HepG2 (cell line): ENCODE measurements around the gene SALL2. TPM values are rescaled to one million over a fixed set of nuclear protein-coding genes. Genes with fewer than 3 reads are reported as not detected.

Experiments used
- ATF1 ChIP-seq: IDR thresholded peaks from 2 replicates; pipeline ENCODE4 v1.6.1; 2016; ENCODE audit warnings: mild to moderate bottlenecking, control low read depth
- ATF7 ChIP-seq, 2 experiments: fragments of 450-650 bp in 1 of 2; sonication (generic) in 1 of 2; formaldehyde crosslinking in 1 of 2; IDR thresholded peaks; 2 replicates each; pipeline versions ENCODE4 v1.4.0 to v1.6.1; 2016 to 2020; ENCODE audit warnings: antibody characterized with exemption in 1 of 2, mild to moderate bottlenecking in 1 of 2, missing genetic modification reagents in 1 of 2
- BORCS8-MEF2B ChIP-seq: sonication (generic); formaldehyde crosslinking; IDR thresholded peaks from 2 replicates; pipeline ENCODE4 v1.8.0; 2022; ENCODE audit warnings: mild to moderate bottlenecking, missing genetic modification reagents
- BRD4 ChIP-seq: sonication (generic); formaldehyde crosslinking; IDR thresholded peaks from 2 replicates; pipeline ENCODE4 v1.4.0; 2020; ENCODE audit warnings: missing genetic modification reagents
- FIP1L1 ChIP-seq: fragments of 200-400 bp; formaldehyde crosslinking; IDR thresholded peaks from 2 replicates; pipeline ENCODE4 v1.6.1; 2018; ENCODE audit warnings: low read depth, mild to moderate bottlenecking, low read length, moderate library complexity, borderline replicate concordance; ENCODE audit not compliant: insufficient read depth
- GABPB1 ChIP-seq: IDR thresholded peaks from 2 replicates; pipeline ENCODE4 v1.6.1; 2016; ENCODE audit warnings: mild to moderate bottlenecking, missing genetic modification reagents, moderate library complexity, missing compliant biosample characterization
- HNRNPLL ChIP-seq: fragments of 200-400 bp; formaldehyde crosslinking; IDR thresholded peaks from 2 replicates; pipeline ENCODE4 v1.6.1; 2017; ENCODE audit warnings: mild to moderate bottlenecking, low read depth, low read length; ENCODE audit not compliant: poor library complexity, severe bottlenecking
- KLF6 ChIP-seq: IDR thresholded peaks from 2 replicates; pipeline ENCODE4 v1.8.0; 2016; ENCODE audit warnings: missing biosample characterization, missing genetic modification reagents
- NCOA1 ChIP-seq: sonication (generic); formaldehyde crosslinking; IDR thresholded peaks from 2 replicates; pipeline ENCODE4 v1.9.0; 2021; ENCODE audit warnings: missing genetic modification reagents
- PAWR ChIP-seq: sonication (generic); formaldehyde crosslinking; IDR thresholded peaks from 2 replicates; pipeline ENCODE4 v1.4.0; 2020; ENCODE audit warnings: missing genetic modification reagents, mild to moderate bottlenecking, borderline replicate concordance
- PHF8 ChIP-seq: sonication (generic); formaldehyde crosslinking; IDR thresholded peaks from 2 replicates; pipeline ENCODE4 v1.5.0; 2020; ENCODE audit warnings: missing genetic modification reagents
- RFX5 ChIP-seq: IDR thresholded peaks from 2 replicates; pipeline ENCODE4 v1.6.1; 2011; ENCODE audit warnings: low read depth, low read length, improper control_type of control experiment
- SALL1 ChIP-seq: sonication (generic); formaldehyde crosslinking; IDR thresholded peaks from 2 replicates; pipeline ENCODE4 v1.8.0; 2022; ENCODE audit warnings: mild to moderate bottlenecking, missing genetic modification reagents
- SMAD1 ChIP-seq: sonication (generic); formaldehyde crosslinking; IDR thresholded peaks from 2 replicates; pipeline ENCODE4 v1.4.0; 2020; ENCODE audit warnings: missing genetic modification reagents, low read depth, mild to moderate bottlenecking, borderline replicate concordance
- WIZ ChIP-seq: sonication (generic); formaldehyde crosslinking; IDR thresholded peaks from 2 replicates; pipeline ENCODE4 v1.5.1; 2020; ENCODE audit warnings: mild to moderate bottlenecking, missing genetic modification reagents
- YEATS4 ChIP-seq: sonication (generic); formaldehyde crosslinking; IDR thresholded peaks from 2 replicates; pipeline ENCODE4 v1.4.0; 2020; ENCODE audit warnings: missing genetic modification reagents, borderline replicate concordance
- ZBTB8A ChIP-seq: sonication (generic); formaldehyde crosslinking; IDR thresholded peaks from 2 replicates; pipeline ENCODE4 v1.4.0; 2020; ENCODE audit warnings: mild to moderate bottlenecking, low read depth, missing genetic modification reagents, borderline replicate concordance
- ZNF230 ChIP-seq: sonication (generic); formaldehyde crosslinking; IDR thresholded peaks from 2 replicates; pipeline ENCODE4 v1.4.0; 2020; ENCODE audit warnings: mild to moderate bottlenecking, missing genetic modification reagents
- ZNF329 ChIP-seq: sonication (generic); formaldehyde crosslinking; IDR thresholded peaks from 2 replicates; pipeline ENCODE4 v1.9.0; 2021; ENCODE audit warnings: low read depth, mild to moderate bottlenecking, missing genetic modification reagents
- ZNF451 ChIP-seq: sonication (generic); formaldehyde crosslinking; IDR thresholded peaks from 2 replicates; pipeline ENCODE4 v1.5.0; 2020; ENCODE audit warnings: mild to moderate bottlenecking, missing genetic modification reagents
- ZNF567 ChIP-seq: sonication (generic); formaldehyde crosslinking; IDR thresholded peaks from 2 replicates; pipeline ENCODE4 v1.8.1; 2023; ENCODE audit warnings: mild to moderate bottlenecking, missing genetic modification reagents, borderline replicate concordance
- ZNF766 ChIP-seq: sonication (generic); formaldehyde crosslinking; IDR thresholded peaks from 2 replicates; pipeline ENCODE4 v1.5.0; 2020; ENCODE audit warnings: missing genetic modification reagents, borderline replicate concordance
- ZNF850 ChIP-seq: sonication (generic); formaldehyde crosslinking; conservative IDR thresholded peaks from 2 replicates; pipeline ENCODE4 v1.9.0; 2021; ENCODE audit warnings: mild to moderate bottlenecking, missing genetic modification reagents
- ZSCAN20 ChIP-seq: sonication (generic); formaldehyde crosslinking; IDR thresholded peaks from 2 replicates; pipeline ENCODE4 v1.4.0; 2020; ENCODE audit warnings: missing genetic modification reagents, mild to moderate bottlenecking, borderline replicate concordance
- polyA plus RNA-seq, 8 experiments: library from polyadenylated mRNA; depleted of rRNA in 3 of 8; stranded (reverse) in 7 of 8; unstranded in 1 of 8; fragments of >200 nt; fragmentation: Illumina TruSeq in 4 of 8; extraction: Trizol in 4 of 8; gene quantifications; 2 replicates each; pipeline versions ENCODE4 v1.2.1 to v1.2.3, GENCODE V29; 2011 to 2016; ENCODE audit warnings: low read depth in 4 of 8, missing spikeins in 1 of 8, mixed read lengths in 1 of 8; ENCODE audit not compliant: insufficient read depth in 1 of 8
- total RNA-seq, 5 experiments: library from RNA; depleted of rRNA; stranded (reverse); fragments of >200 nt; fragmentation: Illumina TruSeq; extraction: Trizol; gene quantifications; 2 replicates each; pipeline ENCODE4 v1.2.3, GENCODE V29; 2016; ENCODE audit warnings: low read depth in 1 of 5
- TF ChIP-seq, protein P1 (sequence below): sonication (generic); formaldehyde crosslinking; IDR thresholded peaks from 2 replicates; pipeline ENCODE4 v1.4.0; 2020; ENCODE audit warnings: low read depth, mild to moderate bottlenecking, missing genetic modification reagents
- TF ChIP-seq, protein P2 (sequence below): sonication (generic); formaldehyde crosslinking; IDR thresholded peaks from 2 replicates; pipeline ENCODE4 v1.4.0; 2020; ENCODE audit warnings: missing genetic modification reagents, mild to moderate bottlenecking, borderline replicate concordance

The SALL2 gene
- total and polyA plus RNA-seq, 2 of the 13 experiments (the other 11 are each of a cell fraction or from before 2014, with no cell fraction given) = 4.9 to 5.8 TPM

- TF ChIP-seq ZNF451 (CRISPR knock-in tag) (peak; percentile 42; the same call in 1 of the 2 replicates), SMAD1 (CRISPR knock-in tag) (peak; percentile 77; the same call in 1 of the 2 replicates), ZSCAN20 (CRISPR knock-in tag) (no peak), GABPB1 (peak; percentile 31; the same call in 1 of the 2 replicates), ZNF850 (CRISPR knock-in tag) (no peak), HNRNPLL (no peak), KLF6 (no peak), SALL1 (CRISPR knock-in tag) (0 out of 2 replicates have a peak, but pooled peaks have one; percentile 18), NCOA1 (CRISPR knock-in tag) (0 out of 2 replicates have a peak, but pooled peaks have one; percentile 36), ZNF567 (CRISPR knock-in tag) (0 out of 2 replicates have a peak, but pooled peaks have one; percentile 41), BRD4 (CRISPR knock-in tag) (no peak), ZNF230 (no peak), ATF7 (IDR thresholded peaks at IDR 0.05) (no peak), ATF7 (CRISPR knock-in tag; IDR thresholded peaks at IDR 0.05) (no peak), PAWR (CRISPR knock-in tag) (no peak), BORCS8-MEF2B (CRISPR knock-in tag) (0 out of 2 replicates have a peak, but pooled peaks have one; percentile 20), YEATS4 (CRISPR knock-in tag) (peak; percentile 49; the same call in 1 of the 2 replicates), WIZ (CRISPR knock-in tag) (0 out of 2 replicates have a peak, but pooled peaks have one; percentile 32), ZNF329 (CRISPR knock-in tag) (no peak), PHF8 (CRISPR knock-in tag) (0 out of 2 replicates have a peak, but pooled peaks have one; percentile 15), RFX5 (no peak), ATF1 (no peak), FIP1L1 (0 out of 2 replicates have a peak, but pooled peaks have one; percentile 12), ZNF766 (CRISPR knock-in tag) (0 out of 2 replicates have a peak, but pooled peaks have one; percentile 25), ZBTB8A (CRISPR knock-in tag) (no peak)
- TF ChIP-seq, protein P1, sequence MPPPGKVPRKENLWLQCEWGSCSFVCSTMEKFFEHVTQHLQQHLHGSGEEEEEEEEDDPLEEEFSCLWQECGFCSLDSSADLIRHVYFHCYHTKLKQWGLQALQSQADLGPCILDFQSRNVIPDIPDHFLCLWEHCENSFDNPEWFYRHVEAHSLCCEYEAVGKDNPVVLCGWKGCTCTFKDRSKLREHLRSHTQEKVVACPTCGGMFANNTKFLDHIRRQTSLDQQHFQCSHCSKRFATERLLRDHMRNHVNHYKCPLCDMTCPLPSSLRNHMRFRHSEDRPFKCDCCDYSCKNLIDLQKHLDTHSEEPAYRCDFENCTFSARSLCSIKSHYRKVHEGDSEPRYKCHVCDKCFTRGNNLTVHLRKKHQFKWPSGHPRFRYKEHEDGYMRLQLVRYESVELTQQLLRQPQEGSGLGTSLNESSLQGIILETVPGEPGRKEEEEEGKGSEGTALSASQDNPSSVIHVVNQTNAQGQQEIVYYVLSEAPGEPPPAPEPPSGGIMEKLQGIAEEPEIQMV (CRISPR knock-in tag) = 0 out of 2 replicates have a peak, but pooled peaks have one; percentile 38
- TF ChIP-seq, protein P2, sequence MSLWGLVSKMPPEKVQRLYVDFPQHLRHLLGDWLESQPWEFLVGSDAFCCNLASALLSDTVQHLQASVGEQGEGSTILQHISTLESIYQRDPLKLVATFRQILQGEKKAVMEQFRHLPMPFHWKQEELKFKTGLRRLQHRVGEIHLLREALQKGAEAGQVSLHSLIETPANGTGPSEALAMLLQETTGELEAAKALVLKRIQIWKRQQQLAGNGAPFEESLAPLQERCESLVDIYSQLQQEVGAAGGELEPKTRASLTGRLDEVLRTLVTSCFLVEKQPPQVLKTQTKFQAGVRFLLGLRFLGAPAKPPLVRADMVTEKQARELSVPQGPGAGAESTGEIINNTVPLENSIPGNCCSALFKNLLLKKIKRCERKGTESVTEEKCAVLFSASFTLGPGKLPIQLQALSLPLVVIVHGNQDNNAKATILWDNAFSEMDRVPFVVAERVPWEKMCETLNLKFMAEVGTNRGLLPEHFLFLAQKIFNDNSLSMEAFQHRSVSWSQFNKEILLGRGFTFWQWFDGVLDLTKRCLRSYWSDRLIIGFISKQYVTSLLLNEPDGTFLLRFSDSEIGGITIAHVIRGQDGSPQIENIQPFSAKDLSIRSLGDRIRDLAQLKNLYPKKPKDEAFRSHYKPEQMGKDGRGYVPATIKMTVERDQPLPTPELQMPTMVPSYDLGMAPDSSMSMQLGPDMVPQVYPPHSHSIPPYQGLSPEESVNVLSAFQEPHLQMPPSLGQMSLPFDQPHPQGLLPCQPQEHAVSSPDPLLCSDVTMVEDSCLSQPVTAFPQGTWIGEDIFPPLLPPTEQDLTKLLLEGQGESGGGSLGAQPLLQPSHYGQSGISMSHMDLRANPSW = 0 out of 2 replicates have a peak, but pooled peaks have one; percentile 33
Measured at GRCh38 chr14:21536418-21537089, 10.4 kb upstream of the SALL2 start (continued).
